Fibroblast of the aortic adventitia (primary cell): ENCODE data around the gene DHRS12. TPM values are rescaled to one million over a fixed set of nuclear protein-coding genes. Genes with fewer than 3 reads are reported as not detected.
A peak's percentile ranks its signal among the peaks of the same experiment; 100 is the strongest.

Experiments used
- DNase-seq: peaks from one replicate; pipeline ENCODE4 v3.0.0-alpha.2; 2010; ENCODE audit warnings: low read depth
- H3K4me3 ChIP-seq: 2 replicates; pipeline ENCODE4 v1.5.1; 2011; ENCODE audit warnings: low read depth, mild to moderate bottlenecking, control low read depth, low read length, moderate library complexity
- CTCF ChIP-seq: IDR thresholded peaks from 2 replicates; pipeline ENCODE4 v1.5.1; 2011; ENCODE audit warnings: mild to moderate bottlenecking, low read length, control low read depth, inconsistent platforms; ENCODE audit not compliant: insufficient read depth
- total RNA-seq: library from RNA; depleted of rRNA; stranded (reverse); fragments of >200 nt; gene quantifications from 2 replicates; pipeline ENCODE4 v1.2.3, GENCODE V29; 2012; ENCODE audit warnings: low replicate concordance

DHRS12 gene
- total RNA-seq, 1 donor: 3.8 TPM

- H3K4me3 ChIP-seq: no peak overlapping the region
- no peak for TF ChIP-seq CTCF
- no peak for DNase-seq
Measured at GRCh38 chr13:51756651-51757050, 47.3 kb downstream of the DHRS12 start.

GRCh38 chr13:51747438-51748434 is 56.2 kb downstream of the DHRS12 start:
- DNase-seq: no peak
- no peak for TF ChIP-seq CTCF
- H3K4me3 ChIP-seq: no peak overlapping the region

GRCh38 chr13:51746802-51747201 is 57.2 kb downstream of the DHRS12 start:
- no peak overlapping the region for H3K4me3 ChIP-seq
- peak; percentile 30 for DNase-seq
- TF ChIP-seq CTCF: no peak

- H3K4me3 ChIP-seq: no peak overlapping the region
- DNase-seq: no peak
- TF ChIP-seq CTCF: no peak
Measured at GRCh38 chr13:51745243-51745642, 58.7 kb downstream of the DHRS12 start.

- no peak for TF ChIP-seq CTCF
- no peak for DNase-seq
- H3K4me3 ChIP-seq: no peak overlapping the region
Measured at GRCh38 chr13:51742611-51743010, 61.4 kb downstream of the DHRS12 start.

GRCh38 chr13:51742031-51742430 is 61.9 kb downstream of the DHRS12 start:
- no peak for TF ChIP-seq CTCF
- no peak overlapping the region for H3K4me3 ChIP-seq
- DNase-seq: no peak
